Coronary artery (tissue), 2 donors: ENCODE results near the gene IFNL1.

Source experiments
- DNase-seq: peaks from one replicate; pipeline ENCODE4 v3.0.0-alpha.2; 2017; ENCODE audit warnings: low spot score
- H3K27ac ChIP-seq, 2 donors: fragments of 200-600 bp; sonication (generic); one replicate each; pipeline ENCODE4 v1.5.1; 2016 to 2019
- H3K4me3 ChIP-seq: fragments of 200-600 bp; sonication (generic); 2 replicates; pipeline ENCODE4 v1.5.1; 2016; ENCODE audit warnings: mild to moderate bottlenecking, moderate library complexity
- CTCF ChIP-seq: fragments of 200-600 bp; sonication (generic); IDR thresholded peaks from one replicate; pipeline ENCODE4 v1.5.1; 2019; ENCODE audit warnings: antibody characterized with exemption

The IFNL1 gene

DNA sequence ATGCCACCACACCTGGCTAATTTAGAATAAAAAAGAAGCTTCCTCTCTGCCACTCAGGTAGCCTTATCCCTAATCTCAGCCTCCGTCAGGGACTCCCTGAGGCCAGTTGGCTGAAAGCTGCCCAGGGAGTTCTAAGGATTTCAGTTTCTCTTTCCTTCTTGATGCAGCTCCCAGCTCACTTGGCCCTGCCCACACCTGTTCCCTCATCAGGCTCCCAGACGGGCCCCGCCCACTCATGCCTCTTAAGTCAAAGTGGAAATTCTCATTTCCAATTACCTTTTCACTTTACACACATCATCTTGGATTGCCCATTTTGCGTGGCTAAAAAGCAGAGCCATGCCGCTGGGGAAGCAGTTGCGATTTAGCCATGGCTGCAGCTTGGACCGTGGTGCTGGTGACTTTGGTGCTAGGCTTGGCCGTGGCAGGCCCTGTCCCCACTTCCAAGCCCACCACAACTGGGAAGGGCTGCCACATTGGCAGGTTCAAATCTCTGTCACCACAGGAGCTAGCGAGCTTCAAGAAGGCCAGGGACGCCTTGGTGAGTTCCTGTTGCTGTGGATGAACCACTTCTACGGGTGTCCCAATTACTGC lies at the start of gene IFNL1:
TSS of gene IFNL1 (plus strand) at position 353 of the 591 bp plus-strand sequence. CDS start at position 368, 15 bp downstream.
- no peak for TF ChIP-seq CTCF
- H3K4me3 ChIP-seq, result no peak within 1 kb of the TSS
- no peak for DNase-seq
- H3K27ac ChIP-seq, result no peak within 1 kb of the TSS

DNA sequence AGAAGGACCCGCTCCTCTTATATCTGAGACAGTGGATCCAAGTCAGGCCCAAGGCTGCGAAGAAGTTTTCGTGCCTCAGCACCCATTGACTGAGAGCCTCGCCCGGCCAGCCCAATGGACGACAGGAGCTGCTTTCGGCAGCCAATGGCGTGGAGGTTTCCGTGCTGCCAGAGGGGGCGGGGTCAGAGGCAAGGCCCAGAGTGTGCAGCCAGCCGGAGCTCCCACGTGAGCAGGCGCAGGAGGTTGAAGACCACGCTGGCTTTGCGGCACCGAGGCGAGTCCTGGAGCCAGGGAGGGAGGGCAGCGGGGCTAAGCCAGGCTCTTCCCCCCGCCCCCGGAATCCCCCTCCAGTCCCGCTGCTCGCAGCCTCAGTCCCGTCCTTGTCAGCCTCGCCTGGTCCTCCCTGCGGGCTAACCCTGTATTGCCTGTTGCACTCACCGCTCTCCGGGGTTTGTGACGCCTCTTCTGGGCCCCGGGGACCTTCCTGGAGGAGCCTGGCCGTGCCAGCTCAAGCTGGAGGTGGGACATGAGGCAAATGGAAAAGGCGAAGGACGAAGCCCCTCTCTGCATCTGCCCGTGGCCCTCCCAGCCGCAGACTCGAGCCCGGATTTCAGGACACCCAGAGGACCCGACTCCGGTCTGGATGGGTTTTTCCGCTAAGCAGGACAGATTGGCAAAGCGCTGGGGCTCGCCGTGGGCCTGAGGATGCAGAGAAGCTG lies 49.1 kb upstream of the IFNL1 start:
- DNase-seq, result no peak
- H3K27ac ChIP-seq, result no peak overlapping the region
- TF ChIP-seq CTCF, result no peak
- H3K4me3 ChIP-seq, result peak overlapping the region; percentile 57

DNA sequence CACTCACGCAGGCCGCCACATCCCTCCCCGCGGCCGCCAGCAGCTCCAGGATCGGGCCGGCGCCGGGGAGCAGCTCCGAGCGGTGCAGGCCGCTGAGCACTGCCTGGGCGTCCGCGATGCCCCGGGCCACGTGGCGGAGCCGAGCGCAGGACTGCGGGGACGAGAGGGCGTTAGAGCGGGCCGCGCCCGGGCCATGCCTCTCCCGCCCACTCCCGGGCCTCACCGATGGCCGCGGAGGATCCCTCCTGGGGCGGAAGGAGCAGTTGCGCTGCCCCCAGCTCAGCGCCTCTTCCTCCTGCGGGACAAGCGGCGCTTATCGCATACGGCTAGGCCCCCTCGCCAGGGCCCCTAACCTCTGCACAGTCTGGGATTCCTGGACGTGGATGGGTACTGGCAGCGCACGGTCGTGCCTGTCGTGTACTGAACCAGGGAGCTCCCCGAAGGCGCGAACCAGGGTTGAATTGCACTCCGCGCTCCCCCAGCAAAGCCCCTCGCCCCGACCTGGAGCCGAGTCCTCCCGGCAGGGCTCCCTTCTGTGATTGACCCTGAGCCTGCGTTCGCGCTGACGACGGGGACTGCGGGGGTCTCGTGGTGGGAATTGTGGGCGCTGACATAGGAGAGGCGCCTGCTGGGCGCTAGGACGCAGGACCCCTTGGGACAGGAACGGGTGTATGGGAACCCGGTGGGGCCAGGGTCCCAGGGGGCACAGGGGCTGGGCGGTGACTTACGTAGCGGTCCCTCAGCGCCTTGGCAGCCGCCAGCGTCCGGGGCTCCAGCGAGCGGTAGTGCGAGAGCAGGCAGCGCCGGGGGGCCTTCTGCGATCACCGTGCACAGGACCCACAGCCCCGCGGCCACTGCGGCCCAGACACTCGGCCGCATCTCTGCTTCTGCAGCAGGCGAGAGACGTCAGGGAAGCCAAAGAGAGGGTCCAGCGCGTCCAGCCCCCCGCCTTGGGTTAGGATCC lies 48.2 kb upstream of the IFNL1 start:
- H3K4me3 ChIP-seq, result peak overlapping the region; percentile 57
- no peak for DNase-seq
- no peak for TF ChIP-seq CTCF
- H3K27ac ChIP-seq, result no peak overlapping the region

- Histone ChIP-seq H3K27ac (no peak within 1 kb of the TSS), H3K4me3 (peak within 1 kb of the TSS; percentile 57)
- no peak for DNase-seq
- TF ChIP-seq CTCF, result no peak
Measured at GRCh38 chr19:39248806-39249205, 47.4 kb upstream of the IFNL1 start, which contains the start of gene IFNL4. Gene IFNL4 (minus strand): TSS chr19:39248856.

- DNase-seq, result no peak
- no peak overlapping the region for H3K4me3 ChIP-seq
- no peak overlapping the region for H3K27ac ChIP-seq
- no peak for TF ChIP-seq CTCF
Measured at GRCh38 chr19:39251081-39251480, 45.1 kb upstream of the IFNL1 start.

DNA sequence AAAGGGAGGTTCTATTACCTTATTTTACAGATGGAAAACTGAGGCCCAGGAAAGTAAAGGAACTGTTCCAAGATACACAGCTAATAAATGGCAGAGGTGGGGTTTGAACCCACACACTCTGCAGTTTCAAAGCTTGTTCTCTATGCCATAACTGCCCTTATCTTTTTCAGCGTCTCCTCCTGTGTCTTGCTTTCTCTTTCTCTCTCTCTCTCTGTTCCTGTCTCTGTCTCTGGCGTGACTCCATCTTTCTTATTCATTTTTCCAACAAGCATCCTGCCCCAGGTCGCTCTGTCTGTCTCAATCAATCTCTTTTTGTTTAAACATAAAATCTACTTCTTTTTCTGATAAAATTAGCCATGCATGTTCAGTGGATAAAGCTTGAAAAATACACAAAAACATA lies 44.4 kb upstream of the IFNL1 start:
- no peak for DNase-seq
- Histone ChIP-seq H3K27ac (no peak overlapping the region), H3K4me3 (no peak overlapping the region)
- no peak for TF ChIP-seq CTCF
